ENCODE data around the gene RELN. TPM values are rescaled to one million over a fixed set of nuclear protein-coding genes. Genes with fewer than 3 reads are reported as not detected.

The RELN gene
- total and polyA plus RNA-seq, 10 donors, result 0.03 to 7.6 (median 1.0) TPM

DNA sequence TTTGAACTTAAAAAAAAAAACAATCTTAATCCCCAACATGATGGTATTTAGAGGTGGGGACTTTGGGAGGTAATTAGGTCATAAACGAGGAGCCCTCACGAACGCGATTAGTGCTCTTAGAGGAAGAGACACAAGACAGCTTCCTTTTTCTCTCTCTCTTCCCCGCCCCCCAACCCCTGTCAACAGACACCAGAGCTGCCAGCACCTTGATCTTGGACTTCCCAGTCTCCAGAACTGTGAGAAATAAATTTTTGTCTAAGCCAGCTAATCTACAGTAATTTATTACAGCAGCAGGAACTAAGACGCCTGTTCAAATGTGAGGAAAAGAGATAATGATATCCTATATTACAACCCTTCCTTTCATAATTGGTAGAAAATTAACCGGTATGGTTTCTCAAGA is 40.1 kb downstream of the RELN start:
- Histone ChIP-seq H3K27ac (no peak overlapping the region), H3K4me1 (no peaks in the 10 kb centered on the region), H3K4me3 (no peak overlapping the region), H3K27me3 (replicated peaks in 1 of 7) (no peaks in the 10 kb centered on the region), H3K9me3 (no peaks in the 10 kb centered on the region), H3K36me3 (no peaks in the 10 kb centered on the region)
- TF ChIP-seq POLR2AphosphoS5 (IDR thresholded peaks at IDR 0.05), result no peak
- TF ChIP-seq, protein P1, sequence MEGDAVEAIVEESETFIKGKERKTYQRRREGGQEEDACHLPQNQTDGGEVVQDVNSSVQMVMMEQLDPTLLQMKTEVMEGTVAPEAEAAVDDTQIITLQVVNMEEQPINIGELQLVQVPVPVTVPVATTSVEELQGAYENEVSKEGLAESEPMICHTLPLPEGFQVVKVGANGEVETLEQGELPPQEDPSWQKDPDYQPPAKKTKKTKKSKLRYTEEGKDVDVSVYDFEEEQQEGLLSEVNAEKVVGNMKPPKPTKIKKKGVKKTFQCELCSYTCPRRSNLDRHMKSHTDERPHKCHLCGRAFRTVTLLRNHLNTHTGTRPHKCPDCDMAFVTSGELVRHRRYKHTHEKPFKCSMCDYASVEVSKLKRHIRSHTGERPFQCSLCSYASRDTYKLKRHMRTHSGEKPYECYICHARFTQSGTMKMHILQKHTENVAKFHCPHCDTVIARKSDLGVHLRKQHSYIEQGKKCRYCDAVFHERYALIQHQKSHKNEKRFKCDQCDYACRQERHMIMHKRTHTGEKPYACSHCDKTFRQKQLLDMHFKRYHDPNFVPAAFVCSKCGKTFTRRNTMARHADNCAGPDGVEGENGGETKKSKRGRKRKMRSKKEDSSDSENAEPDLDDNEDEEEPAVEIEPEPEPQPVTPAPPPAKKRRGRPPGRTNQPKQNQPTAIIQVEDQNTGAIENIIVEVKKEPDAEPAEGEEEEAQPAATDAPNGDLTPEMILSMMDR (IDR thresholded peaks at IDR 0.05 in 8 of 11, conservative IDR thresholded peaks at IDR 0.05 in 3 of 11), result no peak
- TF ChIP-seq POLR2A (IDR thresholded peaks at IDR 0.05), result no peak
- DNase-seq, result no peak
- 53 to 69% (median 62%) methylated on average over 7 of the region's 7 CpGs for WGBS, 5 donors
- intact Hi-C loops (cut with DNase I; ENCODE audit: low total_unique reads), result no loop called here

DNA sequence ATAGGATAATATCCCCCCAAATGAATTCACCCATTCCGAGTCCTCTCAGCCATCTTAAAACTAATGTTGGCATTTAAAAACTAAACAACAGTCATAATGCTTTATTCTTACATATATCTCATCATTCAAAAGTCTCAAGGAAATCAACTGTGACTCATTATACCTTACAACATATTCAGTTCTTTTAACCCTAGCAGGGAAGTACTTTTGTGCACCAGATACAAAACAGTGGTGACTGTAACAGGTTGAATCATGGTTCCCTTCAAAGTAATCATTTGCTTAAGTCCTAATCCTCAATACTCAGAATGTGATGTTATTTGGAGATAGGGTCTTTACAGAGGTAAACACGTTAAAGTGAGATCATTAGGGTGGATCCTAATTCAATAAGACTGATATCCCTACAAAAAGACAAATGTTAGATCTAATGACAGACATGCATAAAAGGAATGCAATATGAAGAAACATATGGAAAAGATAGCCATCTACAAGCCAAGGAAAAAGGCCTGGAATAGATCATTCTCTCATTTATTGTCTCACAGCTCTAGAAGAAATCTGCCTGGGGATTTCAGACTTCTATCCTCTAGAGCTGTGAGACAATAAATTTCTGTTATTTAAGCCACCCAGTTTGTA is 42.3 kb downstream of the RELN start:
- no peak for DNase-seq
- H3K36me3 ChIP-seq, result no peaks in the 10 kb centered on the region
- intact Hi-C loops (cut with DNase I; ENCODE audit: low total_unique reads), result no loop called here
- H3K4me3 ChIP-seq, result no peak overlapping the region
- no peaks in the 10 kb centered on the region for H3K9me3 ChIP-seq
- H3K4me1 ChIP-seq, result no peaks in the 10 kb centered on the region
- H3K27me3 ChIP-seq (replicated peaks in 1 of 7), result no peaks in the 10 kb centered on the region
- WGBS, 5 donors, result 70 to 77% (median 73%) methylated on average over 2 of the region's 2 CpGs
- TF ChIP-seq, protein P1 (IDR thresholded peaks at IDR 0.05 in 8 of 11, conservative IDR thresholded peaks at IDR 0.05 in 3 of 11), result no peak
- TF ChIP-seq POLR2AphosphoS5 (IDR thresholded peaks at IDR 0.05) (no peak), POLR2A (IDR thresholded peaks at IDR 0.05) (no peak)
- H3K27ac ChIP-seq, result no peak overlapping the region

DNA sequence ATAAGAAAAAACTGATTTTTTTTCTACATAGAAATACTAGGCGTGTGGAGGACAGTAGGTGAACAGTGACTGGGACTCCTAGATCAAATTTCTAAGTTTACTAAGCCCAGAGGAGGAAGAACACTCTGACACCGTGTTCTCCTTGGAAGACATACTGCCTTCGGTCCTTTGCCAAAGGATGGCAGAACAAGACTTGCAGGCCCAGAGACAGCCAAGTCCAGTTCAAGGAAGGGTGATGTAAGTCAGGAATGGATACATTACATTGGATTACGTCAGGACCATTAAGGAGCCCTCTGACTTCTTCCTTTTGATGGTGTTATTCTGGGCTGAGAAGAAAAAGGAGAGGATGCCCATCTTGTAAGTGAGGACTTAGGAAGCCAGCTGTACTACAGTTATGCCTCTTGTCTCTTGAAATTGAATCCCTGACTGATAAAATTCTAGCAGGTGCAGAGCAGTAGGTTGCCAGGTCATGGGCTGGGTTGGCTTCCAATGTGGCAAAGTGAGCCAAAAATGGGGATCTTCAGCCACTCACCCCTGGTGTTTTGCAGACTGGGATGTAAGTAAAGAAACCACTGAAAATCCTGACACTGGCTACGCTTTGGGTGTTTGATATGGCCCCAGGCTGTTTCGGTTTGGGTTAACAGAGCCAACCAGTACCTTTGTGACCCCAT is 45.1 kb downstream of the RELN start:
- no peaks in the 10 kb centered on the region for H3K9me3 ChIP-seq
- TF ChIP-seq, protein P1 (IDR thresholded peaks at IDR 0.05 in 8 of 11, conservative IDR thresholded peaks at IDR 0.05 in 3 of 11), result no peak
- TF ChIP-seq POLR2A (IDR thresholded peaks at IDR 0.05) (no peak), POLR2AphosphoS5 (IDR thresholded peaks at IDR 0.05) (no peak)
- no peaks in the 10 kb centered on the region for H3K36me3 ChIP-seq
- peaks cover 0 to 8% (median 0%) of the 10 kb centered on the region in 6 donors for H3K4me1 ChIP-seq
- no peak for DNase-seq
- intact Hi-C loops (cut with DNase I; ENCODE audit: low total_unique reads), result no loop called here
- 81 to 94% (median 86%) methylated on average over 6 of the region's 6 CpGs for WGBS, 5 donors
- H3K27ac ChIP-seq, result no peak overlapping the region
- no peaks in the 10 kb centered on the region for H3K27me3 ChIP-seq (replicated peaks in 1 of 7)
- H3K4me3 ChIP-seq, result no peak overlapping the region

DNA sequence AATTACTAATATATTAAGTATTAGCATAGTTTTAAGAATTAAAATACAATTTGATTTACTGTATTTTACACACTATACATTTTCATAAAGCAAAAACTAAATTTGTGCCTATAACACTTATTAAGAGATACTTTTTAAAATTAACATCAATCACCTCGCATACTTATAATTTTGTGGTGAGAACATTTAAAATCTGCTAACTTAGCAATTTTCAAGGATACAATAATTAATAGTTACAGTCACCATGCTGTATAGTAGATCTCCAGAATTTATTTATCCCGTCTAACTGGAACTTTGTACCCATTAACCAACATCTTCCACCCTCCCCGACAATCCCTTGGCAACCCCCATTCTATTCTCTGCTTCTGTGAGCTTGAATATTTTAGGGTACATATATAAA is 47.5 kb downstream of the RELN start:
- no peaks in the 10 kb centered on the region for H3K36me3 ChIP-seq
- 83 to 94% (median 92%) methylated on average over 3 of the region's 3 CpGs for WGBS, 5 donors
- peaks cover 0 to 13% (median 0%) of the 10 kb centered on the region in 7 donors for H3K27me3 ChIP-seq (replicated peaks in 1 of 7)
- intact Hi-C loops (cut with DNase I; ENCODE audit: low total_unique reads), result no loop called here
- no peak overlapping the region for H3K4me3 ChIP-seq
- no peak for TF ChIP-seq POLR2AphosphoS5 (IDR thresholded peaks at IDR 0.05)
- TF ChIP-seq, protein P1 (IDR thresholded peaks at IDR 0.05 in 8 of 11, conservative IDR thresholded peaks at IDR 0.05 in 3 of 11), result no peak
- TF ChIP-seq POLR2A (IDR thresholded peaks at IDR 0.05), result no peak
- DNase-seq, result no peak
- no peak overlapping the region for H3K27ac ChIP-seq
- no peaks in the 10 kb centered on the region for H3K9me3 ChIP-seq
- H3K4me1 ChIP-seq, result peaks cover 0 to 8% (median 0%) of the 10 kb centered on the region in 6 donors

Data from spleen (tissue), 11 donors.